Measurements from ENCODE around the gene DNAH6. TPM values are rescaled to one million over a fixed set of nuclear protein-coding genes. Genes with fewer than 3 reads are reported as not detected.

Gene DNAH6
- total and polyA plus RNA-seq, 9 of the 15 experiments (the other 6 are each of a cell fraction or from before 2014, with no cell fraction given) = 0.01 to 0.04 (median 0.01) TPM; not detected in 5

DNA sequence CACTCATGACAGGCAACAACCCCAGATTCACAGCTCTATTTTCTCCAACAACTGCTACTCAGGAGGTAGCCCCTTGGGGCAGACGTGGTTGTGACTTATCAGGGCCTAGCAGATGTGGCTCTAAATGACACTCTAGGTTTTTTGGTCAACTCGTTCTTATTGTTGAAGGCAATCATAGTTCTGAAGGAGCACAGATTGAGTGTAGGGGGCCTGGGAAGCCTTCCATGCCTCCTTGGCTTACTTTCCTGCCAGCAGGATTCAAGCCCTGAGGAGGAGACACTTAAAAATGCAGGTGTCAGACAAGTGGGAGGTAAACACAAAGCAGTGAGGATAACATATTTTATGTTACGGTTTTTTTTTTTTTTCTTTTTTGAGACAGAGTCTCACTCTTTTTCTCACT is 33.7 kb upstream of the DNAH6 start (continued):
- TF ChIP-seq ZNF511 (CRISPR knock-in tag; IDR thresholded peaks at IDR 0.05) (no peak), TCF3 (CRISPR knock-in tag; IDR thresholded peaks at IDR 0.05) (peak; percentile 26; the same call in 1 of the 2 replicates), NCOA6 (IDR thresholded peaks at IDR 0.05) (no peak)

DNA sequence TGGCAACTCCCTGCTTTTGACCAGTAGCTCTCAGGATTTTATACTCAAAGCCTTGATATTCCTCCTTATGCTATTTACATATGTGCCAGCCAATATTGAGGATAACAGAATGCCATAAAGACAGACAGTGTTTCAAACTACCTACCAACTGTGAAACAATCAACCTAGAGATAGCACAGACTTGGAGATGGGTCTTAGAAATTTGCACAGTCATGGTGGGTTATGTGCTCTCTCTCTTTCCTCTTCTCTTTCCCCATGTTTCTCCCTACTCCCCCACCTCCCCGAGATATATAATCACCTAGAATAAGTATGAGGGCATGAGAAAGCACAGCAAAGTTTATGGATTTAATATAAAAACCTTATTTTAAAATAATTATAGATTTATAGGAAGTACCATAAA is 33.0 kb upstream of the DNAH6 start:
- intact Hi-C loops (cut with micrococcal nuclease) (no loop called here), in situ Hi-C loops (cut with MboI) (no loop called here)
- no peaks in the 10 kb centered on the region for H4K20me1 ChIP-seq (replicated peaks; ENCODE audit: control insufficient read depth, insufficient read depth, low read length)
- H3K9ac ChIP-seq (ENCODE audit: insufficient read depth in 1 of 2, low read depth in 2 of 2, low read length in 2 of 2) = no peak overlapping the region
- H3K9me1 ChIP-seq (ENCODE audit: control insufficient read depth, insufficient read depth, low read length) = no peaks in the 10 kb centered on the region
- no peaks in the 10 kb centered on the region for H3K9me3 ChIP-seq (replicated peaks; ENCODE audit: control insufficient read depth, insufficient read depth, low read depth, low read length)
- peak; percentile 50 for TF ChIP-seq NFE2 (IDR thresholded peaks at IDR 0.05; ENCODE audit: low read depth)
- TF ChIP-seq MAFG (tag; conservative IDR thresholded peaks at IDR 0.05) = peak; percentile 59
- TF ChIP-seq DNMT1 (IDR thresholded peaks at IDR 0.05) = no peak
- no peak for TF ChIP-seq RBM15 (IDR thresholded peaks at IDR 0.05; ENCODE audit: insufficient read depth, low read length)
- TF ChIP-seq CREBBP (IDR thresholded peaks at IDR 0.05; ENCODE audit: low read depth, low read length) = no peak
- 0 out of 2 replicates have a peak, but pooled peaks have one; percentile 19 for TF ChIP-seq MAFF (IDR thresholded peaks at IDR 0.05; ENCODE audit: low read length)
- 0% methylated on average over 1 of the region's 1 CpG for WGBS (ENCODE audit: insufficient coverage, low coverage, missing lambda C conversion rate)
- ChIA-PET CTCF (ENCODE audit: low intra/inter-chr PET ratio) (no interaction called here), POLR2A (no interaction called here)
- H3K4me1 ChIP-seq (replicated peaks in 1 of 2; ENCODE audit: control insufficient read depth in 2 of 2, insufficient read depth in 2 of 2, low read length in 2 of 2) = no peaks in the 10 kb centered on the region
- no peak overlapping the region for H3K4me3 ChIP-seq
- no TSS peak for BruUV-seq (replicated peaks)
- H3K36me3 ChIP-seq (ENCODE audit: control insufficient read depth, insufficient read depth, low read length) = no peaks in the 10 kb centered on the region
- H2AFZ ChIP-seq (ENCODE audit: low read depth, low read length) = no peak overlapping the region
- H3K4me2 ChIP-seq (ENCODE audit: insufficient read depth, low read length) = no peak overlapping the region
- peaks cover 0 to 5% of the 10 kb centered on the region in 2 experiments; a peak in 3 of 5 replicates for H3K27me3 ChIP-seq (ENCODE audit: control insufficient read depth in 2 of 2, insufficient read depth in 2 of 2, low read length in 2 of 2)
- ATAC-seq (no peak), DNase-seq (ENCODE audit: extremely low read depth in 1 of 4, low spot score in 3 of 4) (no peak), FAIRE-seq (no peak)
- H3K79me2 ChIP-seq (ENCODE audit: control insufficient read depth, insufficient read depth, low read length) = no peaks in the 10 kb centered on the region
- no peak overlapping the region for H3K27ac ChIP-seq (ENCODE audit: extremely low read depth, low read depth, low read length)
